ENCODE data around the gene TUSC2. TPM values are rescaled to one million over a fixed set of nuclear protein-coding genes. Genes with fewer than 3 reads are reported as not detected.

Gene TUSC2
- total and polyA plus RNA-seq, 2 experiments from 2014 or later: 41.6 to 71.0 TPM

- Histone ChIP-seq H3K4me2 (peak overlapping the region; percentile 99), H3K79me2 (replicated peaks; ENCODE audit: insufficient read depth) (no peaks in the 10 kb centered on the region; the same call in 1 of the 2 replicates), H3F3A (replicated peaks; ENCODE audit: low read depth) (0 out of 2 replicates have a peak, but pooled peaks cover 2% of the 10 kb centered on the region), H3K27ac (ENCODE audit: low read depth) (no peak overlapping the region), H4K20me1 (replicated peaks; ENCODE audit: insufficient read depth) (peaks cover 9% of the 10 kb centered on the region; the same call in 1 of the 2 replicates), H2AFZ (peak overlapping the region; percentile 58; the same call in 1 of the 2 replicates), H3K9me2 (ENCODE audit: insufficient read depth) (no peaks in the 10 kb centered on the region), H3K4me3 (peak overlapping the region; percentile 67), H3K27me3 (ENCODE audit: insufficient read depth) (peaks cover 6% of the 10 kb centered on the region; the same call in 1 of the 2 replicates), H3K4me1 (ENCODE audit: insufficient read depth) (peaks cover 3% of the 10 kb centered on the region; the same call in 1 of the 2 replicates), H3K36me3 (ENCODE audit: insufficient read depth) (no peaks in the 10 kb centered on the region)
- no peak for ATAC-seq
- no peak for DNase-seq (ENCODE audit: low spot score)
- Mint-ChIP-seq H3K4me1 (peaks cover 13% of the 10 kb centered on the region), H3K27ac (no peak overlapping the region), H3K36me3 (ENCODE audit: low read depth) (peaks cover 12% of the 10 kb centered on the region), H3K9me3 (no peaks in the 10 kb centered on the region), H3K4me3 (peak overlapping the region; percentile 95), H3K27me3 (ENCODE audit: insufficient read depth, low read depth, poor library complexity) (peaks cover 7% of the 10 kb centered on the region)
- TF ChIP-seq, protein P1, sequence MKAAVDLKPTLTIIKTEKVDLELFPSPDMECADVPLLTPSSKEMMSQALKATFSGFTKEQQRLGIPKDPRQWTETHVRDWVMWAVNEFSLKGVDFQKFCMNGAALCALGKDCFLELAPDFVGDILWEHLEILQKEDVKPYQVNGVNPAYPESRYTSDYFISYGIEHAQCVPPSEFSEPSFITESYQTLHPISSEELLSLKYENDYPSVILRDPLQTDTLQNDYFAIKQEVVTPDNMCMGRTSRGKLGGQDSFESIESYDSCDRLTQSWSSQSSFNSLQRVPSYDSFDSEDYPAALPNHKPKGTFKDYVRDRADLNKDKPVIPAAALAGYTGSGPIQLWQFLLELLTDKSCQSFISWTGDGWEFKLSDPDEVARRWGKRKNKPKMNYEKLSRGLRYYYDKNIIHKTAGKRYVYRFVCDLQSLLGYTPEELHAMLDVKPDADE (IDR thresholded peaks at IDR 0.05): no peak
- no peak for TF ChIP-seq REST (IDR thresholded peaks at IDR 0.05; ENCODE audit: unreplicated experiment)
- TF ChIP-seq EZH2 (IDR thresholded peaks at IDR 0.05; ENCODE audit: low read depth, unreplicated experiment): no peak
- TF ChIP-seq JUNB (IDR thresholded peaks at IDR 0.05; ENCODE audit: unreplicated experiment): no peak
- TF ChIP-seq ZNF114 (CRISPR knock-in tag; IDR thresholded peaks at IDR 0.05): no peak
- no peak for TF ChIP-seq CREB1 (CRISPR knock-in tag; IDR thresholded peaks at IDR 0.05; ENCODE audit: low read depth)
- no peak for TF ChIP-seq STAT1 (IDR thresholded peaks at IDR 0.05; ENCODE audit: unreplicated experiment)
- TF ChIP-seq EZH2phosphoT487 (IDR thresholded peaks at IDR 0.05; ENCODE audit: unreplicated experiment): no peak
- TF ChIP-seq POLR2AphosphoS5 (IDR thresholded peaks at IDR 0.05; ENCODE audit: low read depth): no peak
- TF ChIP-seq ZNF331 (CRISPR knock-in tag; IDR thresholded peaks at IDR 0.05; ENCODE audit: low read depth): no peak
- no peak for TF ChIP-seq ZNF462 (CRISPR knock-in tag; IDR thresholded peaks at IDR 0.05)
- TF ChIP-seq NANOG (IDR thresholded peaks at IDR 0.05; ENCODE audit: borderline replicate concordance): no peak
Observed at GRCh38 chr3:50351323-50351697, 23.3 kb upstream of the TUSC2 start.

All from GM23338 (cell line).